Lower lobe of right lung (tissue), 2 donors: ENCODE results near the gene UGT2B11. TPM values are rescaled to one million over a fixed set of nuclear protein-coding genes. Genes with fewer than 3 reads are reported as not detected.
"Not testable (repeated sequence)": the region's sequence is repeated elsewhere in the genome, so short reads cannot be mapped to it uniquely, and the experiment has no call there.

Experiments used
- ATAC-seq, 2 donors: fragments of 200-7000 bp; cut with Tn5 transposase; one replicate each; pipeline ENCODE4 v1.9.1; 2020 to 2022; ENCODE audit warnings: mild to moderate bottlenecking in 2 of 2, moderate library complexity in 2 of 2
- DNase-seq: peaks from one replicate; pipeline ENCODE4 v3.0.0-alpha.2; 2020
- H3K27ac ChIP-seq: fragments of 200-600 bp; one replicate; pipeline ENCODE4 v1.8.0; 2022
- H3K27me3 ChIP-seq: fragments of 200-600 bp; one replicate; pipeline ENCODE4 v1.8.0; 2022; ENCODE audit warnings: low read depth
- H3K36me3 ChIP-seq: fragments of 200-600 bp; one replicate; pipeline ENCODE4 v1.8.0; 2022; ENCODE audit warnings: mild to moderate bottlenecking
- H3K4me1 ChIP-seq: fragments of 200-600 bp; one replicate; pipeline ENCODE4 v1.8.0; 2022
- H3K4me3 ChIP-seq: fragments of 200-600 bp; one replicate; pipeline ENCODE4 v1.8.0; 2022; ENCODE audit warnings: mild to moderate bottlenecking
- H3K9me3 ChIP-seq: fragments of 200-600 bp; one replicate; pipeline ENCODE4 v1.8.0; 2022
- CTCF ChIP-seq: fragments of 200-600 bp; IDR thresholded peaks from one replicate; pipeline ENCODE4 v1.8.0; 2022; ENCODE audit warnings: antibody characterized with exemption, mild to moderate bottlenecking
- intact Hi-C: fragments of 100-400 bp; cut with DNase I; formaldehyde crosslinking; loops from one replicate; pipeline ENCODE4 v1.11.0; 2022
- total RNA-seq: library from RNA; stranded (reverse); fragmentation: NEBNext Ultra II Directional; extraction: Animal tissue kit (Norgen Biotek cat#: 25700); gene quantifications from one replicate; pipeline ENCODE4 v1.2.1, GENCODE V29; 2021
- donor health status: DM: no; HTN: yes; CAD: no; lungs with severe emphysema.

The UGT2B11 gene
- total RNA-seq, 1 donor from 2014 or later = not detected

GRCh38 chr4:69167300-69167699 lies 47.2 kb downstream of the UGT2B11 start:
- no peak for TF ChIP-seq CTCF
- ATAC-seq = no peak
- intact Hi-C loops = no loop called here
- no peak overlapping the region for H3K4me3 ChIP-seq
- H3K36me3 ChIP-seq = no peaks in the 10 kb centered on the region
- no peaks in the 10 kb centered on the region for H3K4me1 ChIP-seq
- no peak for DNase-seq
- H3K27ac ChIP-seq = no peak overlapping the region
- H3K9me3 ChIP-seq = no peaks in the 10 kb centered on the region
- no peaks in the 10 kb centered on the region for H3K27me3 ChIP-seq

GRCh38 chr4:69166376-69166775 lies 48.2 kb downstream of the UGT2B11 start:
- ATAC-seq, H3K4me3 ChIP-seq, H3K27ac ChIP-seq: not testable (repeated sequence)

GRCh38 chr4:69165707-69166106 lies 48.8 kb downstream of the UGT2B11 start:
- H3K4me1 ChIP-seq, DNase-seq, H3K27ac ChIP-seq, H3K27me3 ChIP-seq, H3K36me3 ChIP-seq, H3K9me3 ChIP-seq, H3K4me3 ChIP-seq, intact Hi-C loops, ATAC-seq: not testable (repeated sequence)

More at GRCh38 chr4:69166376-69166775, 48.2 kb downstream of the UGT2B11 start:
- DNase-seq, H3K36me3 ChIP-seq, H3K27me3 ChIP-seq, H3K4me1 ChIP-seq, intact Hi-C loops, H3K9me3 ChIP-seq: not testable (repeated sequence)

- no peak for ATAC-seq
- intact Hi-C loops = no loop called here
Observed at GRCh38 chr4:69156913-69157312, 57.6 kb downstream of the UGT2B11 start.

GRCh38 chr4:69154021-69154420 lies 60.5 kb downstream of the UGT2B11 start:
- no peak for TF ChIP-seq CTCF
- no peak overlapping the region for H3K4me3 ChIP-seq
- H3K4me1 ChIP-seq = no peaks in the 10 kb centered on the region
- H3K9me3 ChIP-seq = no peaks in the 10 kb centered on the region
- no peaks in the 10 kb centered on the region for H3K36me3 ChIP-seq
- DNase-seq = no peak
- no peak overlapping the region for H3K27ac ChIP-seq
- intact Hi-C loops = no loop called here
- ATAC-seq = no peak
- no peaks in the 10 kb centered on the region for H3K27me3 ChIP-seq

More at GRCh38 chr4:69156913-69157312, 57.6 kb downstream of the UGT2B11 start:
- no peak for TF ChIP-seq CTCF
- Histone ChIP-seq H3K27me3 (no peaks in the 10 kb centered on the region), H3K36me3 (no peaks in the 10 kb centered on the region), H3K9me3 (no peaks in the 10 kb centered on the region), H3K4me3 (no peak overlapping the region), H3K4me1 (no peaks in the 10 kb centered on the region), H3K27ac (no peak overlapping the region)
- no peak for DNase-seq

Other genes with a start within 250 kb of the UGT2B11 start
- not detected for gene UGT2B7, start 118.3 kb downstream of the UGT2B11 start, total RNA-seq
- not detected for gene UGT2B28, start 65.7 kb upstream of the UGT2B11 start, total RNA-seq